GM19043 (cell line): ENCODE data around the gene USP36.
"Not testable (repeated sequence)": the region's sequence is repeated elsewhere in the genome, so short reads cannot be mapped to it uniquely, and the experiment has no call there.

Experiments used
- ATAC-seq: cut with Tn5 transposase; IDR thresholded peaks from one replicate; pipeline ENCODE4 v1.9.1; 2021; ENCODE audit warnings: low read depth; ENCODE audit not compliant: unreplicated experiment

USP36 gene

DNA sequence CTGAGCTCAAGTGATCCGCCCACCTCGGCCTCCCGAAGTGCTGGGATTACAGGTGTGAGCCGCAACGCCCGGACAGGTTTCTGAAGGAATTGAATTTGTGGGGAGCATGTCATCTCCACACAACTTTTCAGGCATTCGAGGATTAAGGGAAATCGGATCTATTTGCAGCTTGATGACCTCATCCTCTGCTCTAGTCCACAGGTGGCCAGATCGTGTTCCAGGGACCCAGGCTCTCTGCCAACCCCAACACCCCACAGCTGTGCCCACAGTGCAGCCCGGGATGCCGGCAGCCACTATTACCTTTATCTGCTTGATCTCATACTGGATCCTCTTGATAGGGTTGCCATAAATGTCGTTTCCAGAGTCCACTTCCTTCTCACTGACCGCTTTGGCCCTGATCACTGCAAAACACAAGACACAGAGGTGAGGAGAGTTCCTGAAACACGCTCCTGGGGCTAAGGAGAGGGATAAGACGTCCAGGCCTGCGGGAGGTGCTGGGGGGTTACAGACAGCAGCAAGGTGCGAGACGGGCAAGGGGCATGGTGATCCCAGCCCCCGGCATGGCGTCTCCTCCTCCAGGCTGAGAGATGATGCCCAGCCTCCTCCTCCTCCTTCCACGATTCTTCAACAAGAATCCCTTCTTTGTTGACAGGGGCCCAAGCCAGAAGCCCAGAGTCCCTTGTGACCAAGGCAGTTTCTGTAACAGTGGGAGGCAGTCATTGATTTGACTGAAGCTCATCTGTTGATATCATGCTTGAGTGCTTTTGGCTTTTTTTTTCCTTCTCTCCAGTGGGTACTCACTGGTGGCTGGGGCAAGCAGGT is 33.1 kb upstream of the USP36 start:
- ATAC-seq, result no peak

DNA sequence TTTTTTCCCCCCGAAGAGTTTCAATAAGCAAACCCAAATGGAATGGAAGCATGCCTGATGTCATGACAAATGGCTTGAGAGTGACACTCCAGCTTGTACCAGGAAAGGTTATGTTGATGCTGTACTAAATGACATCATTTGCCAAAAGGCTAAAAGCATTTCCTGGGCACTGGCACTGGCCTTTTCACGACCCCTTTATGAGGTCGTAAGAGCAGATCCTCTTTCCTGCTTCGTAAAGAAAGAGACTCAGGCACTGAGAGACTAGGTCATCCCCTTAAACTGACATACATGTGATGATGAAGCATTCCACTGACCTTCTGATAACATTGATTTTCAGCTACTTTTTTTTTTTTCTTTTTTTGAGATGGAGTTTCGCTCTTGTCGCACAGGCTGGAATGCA is 31.9 kb upstream of the USP36 start:
- ATAC-seq, result no peak

DNA sequence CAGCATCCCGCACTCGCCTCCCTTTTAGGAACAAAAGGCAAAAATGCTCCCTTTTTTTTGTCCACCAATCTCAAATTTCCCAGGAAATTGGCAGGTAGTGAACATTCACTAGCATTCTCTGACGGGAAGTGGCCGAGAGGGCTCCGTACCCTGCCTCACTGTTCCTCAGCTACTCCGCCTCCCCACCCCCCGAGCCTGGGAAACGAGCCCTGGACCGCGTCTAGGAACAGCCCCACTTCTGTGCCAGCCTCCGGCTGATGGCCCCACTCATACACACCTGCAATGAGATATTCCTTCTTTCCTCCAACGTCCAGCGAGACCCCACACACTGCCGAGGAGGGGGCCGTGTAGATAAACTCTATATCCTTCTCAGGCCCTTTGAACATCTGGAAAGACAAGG is 30.0 kb upstream of the USP36 start:
- ATAC-seq, result no peak

DNA sequence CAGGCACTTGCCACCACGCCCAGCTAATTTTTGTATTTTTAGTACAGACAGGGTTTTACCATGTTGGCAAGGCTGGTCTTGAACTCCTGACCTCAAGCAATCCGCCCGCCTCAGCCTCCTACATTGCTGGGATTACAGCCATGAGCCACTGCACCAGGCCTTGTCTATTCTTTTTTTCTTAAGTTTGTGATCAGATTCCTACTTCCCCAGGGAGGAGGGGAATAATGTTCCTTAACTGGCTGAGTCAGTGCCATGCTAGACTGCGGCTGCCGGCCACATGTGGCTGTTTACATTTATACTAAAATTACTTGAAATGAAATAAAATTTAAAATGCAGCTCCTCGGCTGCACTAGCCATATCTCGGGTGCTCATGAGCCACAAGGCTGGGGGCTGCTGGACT is 27.8 kb upstream of the USP36 start:
- no peak for ATAC-seq

DNA sequence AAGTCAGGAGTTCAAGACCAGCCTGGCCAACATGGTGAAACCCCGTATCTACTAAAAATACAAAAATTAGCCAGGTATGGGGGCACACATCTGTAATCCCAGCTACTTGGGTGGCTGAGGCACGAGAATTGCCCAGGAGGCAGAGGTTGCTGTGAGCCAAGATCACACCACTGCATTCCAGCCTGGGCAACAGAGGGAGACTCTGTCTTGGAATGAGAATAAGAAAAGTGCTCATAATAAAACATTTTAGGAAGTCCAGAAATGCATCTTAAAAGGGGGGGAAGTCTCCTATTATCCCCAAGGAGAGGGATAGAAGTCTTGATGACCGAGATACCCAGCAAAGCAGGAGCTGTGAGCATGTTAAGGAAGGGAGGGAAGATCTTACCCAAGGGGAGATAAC is 26.4 kb upstream of the USP36 start:
- ATAC-seq, result not testable (repeated sequence)

DNA sequence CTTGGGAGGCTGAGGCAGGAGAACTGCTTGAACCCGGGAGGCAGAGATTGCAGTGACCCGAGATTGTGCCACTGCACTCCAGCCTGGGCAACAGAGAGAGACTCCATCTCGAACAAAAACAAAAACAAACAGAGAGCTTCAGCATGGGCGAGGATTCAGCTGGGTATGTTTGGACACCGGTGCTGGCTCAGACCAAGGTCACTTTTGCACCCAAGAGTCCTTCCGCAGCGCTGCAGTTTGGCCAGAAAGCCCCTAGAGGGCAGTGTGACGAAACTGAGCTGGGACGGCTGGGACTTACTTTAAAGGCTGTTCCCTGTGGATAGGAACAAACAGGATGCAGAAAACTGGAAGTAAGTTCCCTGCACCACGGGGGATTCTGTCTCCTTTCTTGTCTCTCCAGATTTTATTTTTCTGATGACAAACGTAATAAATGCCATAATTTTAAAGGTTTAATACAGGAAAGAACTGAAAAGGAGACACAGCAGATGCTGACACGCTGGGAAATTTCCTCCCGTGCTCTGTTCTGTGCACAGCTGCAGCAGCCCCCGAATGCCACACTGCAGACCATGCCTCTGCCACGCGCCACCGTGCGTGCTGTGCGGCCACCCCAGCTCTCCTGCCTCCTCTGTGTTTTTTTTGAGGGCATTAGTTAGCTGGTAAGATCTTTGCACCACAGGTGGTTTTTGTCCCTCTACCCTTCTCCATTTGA is 25.2 kb upstream of the USP36 start:
- ATAC-seq, result no peak

DNA sequence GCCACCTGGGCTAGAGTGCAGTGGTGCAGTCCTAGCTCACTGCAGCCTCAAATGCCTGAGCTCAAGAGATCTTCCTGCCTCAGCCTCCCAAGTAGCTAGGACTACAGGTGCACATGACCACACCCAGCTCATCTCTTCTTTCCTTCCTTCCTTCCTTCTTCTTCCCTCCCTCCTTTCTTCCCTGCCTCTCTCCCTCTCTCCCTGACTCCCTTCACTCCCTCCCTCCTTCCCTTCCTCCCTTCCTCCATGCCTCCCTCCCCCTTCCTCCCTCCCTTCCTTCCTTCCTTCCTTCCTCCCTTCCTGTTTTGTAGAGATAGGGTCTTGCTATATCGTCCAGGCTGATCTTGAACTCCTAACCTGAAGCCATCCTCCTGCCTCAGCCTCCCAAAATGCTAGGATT is 23.5 kb upstream of the USP36 start:
- ATAC-seq, result no peak

DNA sequence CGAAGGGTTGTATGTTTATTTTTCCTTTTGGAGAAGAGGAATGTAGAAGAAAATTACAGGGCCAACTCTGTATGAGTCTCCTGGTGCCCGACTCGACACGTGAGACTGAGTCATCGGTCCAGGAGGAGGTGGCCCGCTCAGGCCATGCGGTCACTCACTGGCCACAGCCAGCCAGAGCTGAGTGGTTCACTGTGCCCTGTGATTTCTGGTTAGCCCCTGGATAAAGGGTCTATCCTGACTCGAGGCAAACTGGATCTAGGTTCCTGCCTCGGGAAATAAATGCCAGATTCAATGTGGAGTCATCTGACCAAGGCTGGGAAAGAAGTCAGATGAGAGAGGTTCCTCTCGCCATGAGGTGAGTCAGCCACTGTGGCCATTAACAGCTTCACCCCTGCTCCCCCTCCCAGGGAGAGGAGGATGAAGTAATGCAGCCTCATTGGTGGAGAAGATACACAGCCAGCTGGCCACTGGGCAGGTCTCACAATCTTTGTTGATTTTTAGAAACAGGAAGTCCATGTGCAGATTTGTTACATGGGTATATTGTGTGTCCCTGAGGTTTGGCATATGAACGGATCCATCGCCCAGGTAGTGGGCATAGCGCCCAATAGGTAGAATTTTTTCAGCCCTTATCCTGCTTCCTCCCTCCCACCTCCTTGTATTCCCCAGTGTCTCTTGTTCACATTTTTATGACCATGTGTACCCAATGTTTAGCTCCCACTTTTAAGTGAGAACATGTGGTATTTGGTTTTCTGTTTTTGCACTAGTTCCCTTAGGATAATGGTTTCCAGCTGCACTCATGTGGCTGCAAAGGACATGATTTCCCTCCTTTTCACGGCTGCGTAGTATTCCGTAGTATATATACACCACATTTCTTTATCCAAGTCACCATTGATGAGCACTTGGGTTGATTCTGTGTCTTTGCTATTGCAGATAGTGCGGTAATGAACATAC is 21.7 kb upstream of the USP36 start:
- no peak for ATAC-seq

DNA sequence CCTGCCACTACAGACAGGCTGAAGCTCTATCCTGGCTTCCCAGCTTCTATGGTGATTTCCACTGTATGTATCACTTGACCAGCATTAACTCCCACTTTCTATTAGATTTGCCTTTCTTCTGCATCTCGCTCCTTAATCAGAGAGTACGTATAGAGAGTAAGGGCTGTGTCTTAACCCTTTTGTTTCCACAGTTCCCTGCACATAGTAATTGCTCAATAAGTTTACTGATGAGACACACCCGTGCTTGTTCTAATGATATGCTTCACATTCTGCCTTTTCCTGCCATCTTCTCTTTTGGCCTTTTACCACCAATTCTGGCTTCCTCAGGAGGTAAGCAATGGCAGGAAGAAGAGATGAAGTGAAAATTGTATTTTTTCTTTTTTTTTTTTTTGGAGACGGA is 20.6 kb upstream of the USP36 start:
- ATAC-seq, result no peak

DNA sequence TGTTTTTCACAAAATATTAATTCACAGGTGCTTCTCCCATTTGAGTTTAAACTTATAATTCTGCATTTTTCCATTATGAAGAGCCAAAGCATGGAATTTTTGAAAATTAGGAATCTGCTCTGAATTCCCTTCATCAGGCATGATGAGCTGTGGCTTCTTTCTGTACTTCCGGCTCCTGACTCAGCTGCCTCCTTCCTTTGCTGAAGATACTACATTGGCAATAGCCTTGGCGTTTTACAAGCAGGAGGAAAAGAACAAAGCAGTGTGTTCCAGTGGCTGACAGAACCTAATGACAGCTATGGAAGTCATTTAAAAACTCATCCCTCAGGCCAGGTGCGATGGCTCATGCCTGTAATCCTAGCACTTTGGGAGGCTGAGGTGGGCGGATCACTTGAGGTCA is 18.4 kb upstream of the USP36 start:
- no peak for ATAC-seq

DNA sequence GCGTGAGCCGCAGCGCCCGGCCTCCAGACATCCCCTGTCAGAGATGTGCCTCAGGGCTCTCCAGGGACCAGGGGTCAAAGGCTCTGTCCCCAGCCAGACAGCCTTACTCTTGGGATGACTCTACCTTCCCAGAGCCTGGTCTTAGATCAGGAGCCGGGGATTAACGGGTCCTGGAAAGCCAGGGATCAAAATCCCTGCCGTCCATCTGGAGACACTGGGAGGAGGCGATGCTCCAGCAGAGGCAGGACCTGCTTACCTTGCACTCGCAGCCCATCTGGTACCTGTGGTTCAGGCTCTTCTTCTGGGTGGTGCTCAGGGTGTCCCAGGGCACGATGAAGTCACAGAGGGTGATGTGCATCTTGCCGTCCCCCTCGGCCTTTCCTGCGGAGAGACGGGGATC is 16.7 kb upstream of the USP36 start:
- ATAC-seq, result no peak

DNA sequence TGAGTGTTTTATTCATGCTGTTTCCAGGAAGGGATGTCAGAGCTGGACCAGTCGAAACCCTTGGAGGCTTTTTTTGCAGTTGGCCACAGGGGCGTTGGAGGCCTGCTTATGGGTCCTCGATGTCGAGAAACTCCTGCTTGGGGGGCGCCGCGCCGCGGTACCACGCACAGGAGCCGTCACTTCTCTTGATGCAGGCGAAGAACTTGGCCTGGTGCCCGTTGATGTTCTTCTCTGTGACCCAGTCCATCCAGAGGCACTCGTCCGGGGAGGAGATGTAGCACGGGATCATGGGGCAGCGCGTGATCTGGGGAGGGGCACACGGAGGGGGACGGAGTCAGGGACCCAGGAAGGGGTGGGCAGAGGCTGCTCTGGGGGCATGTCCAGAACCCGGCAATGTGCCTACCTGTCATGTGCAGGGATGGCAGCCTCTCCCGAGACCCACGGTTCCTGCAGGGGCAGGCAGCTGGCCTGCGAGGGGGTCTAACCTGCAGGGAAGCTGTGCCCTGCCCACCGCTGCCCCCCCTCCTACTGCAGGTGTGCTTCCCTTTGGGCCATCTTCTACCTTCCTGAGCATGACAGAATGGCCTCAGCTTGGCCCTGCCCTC is 15.0 kb upstream of the USP36 start:
- ATAC-seq, result no peak

DNA sequence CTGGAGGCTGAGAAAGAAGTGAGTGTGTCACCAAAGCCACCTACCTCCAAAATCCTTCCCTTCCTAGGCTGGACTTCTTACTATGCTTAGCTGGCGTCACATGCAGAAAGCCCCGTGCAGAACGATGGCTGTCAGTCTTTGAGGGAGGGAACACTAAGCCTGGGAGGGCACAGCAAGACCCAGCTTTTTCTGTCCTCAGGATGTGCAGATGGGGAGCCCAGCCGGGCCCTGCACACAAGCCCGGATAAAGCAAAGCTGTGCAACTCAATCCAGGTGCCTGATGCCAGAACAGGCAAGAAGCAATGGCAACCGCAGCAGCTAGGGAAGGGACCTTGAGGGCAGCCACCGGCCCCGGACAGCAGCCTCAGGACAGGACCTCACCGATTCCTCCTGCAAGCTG is 13.9 kb upstream of the USP36 start:
- ATAC-seq, result no peak

DNA sequence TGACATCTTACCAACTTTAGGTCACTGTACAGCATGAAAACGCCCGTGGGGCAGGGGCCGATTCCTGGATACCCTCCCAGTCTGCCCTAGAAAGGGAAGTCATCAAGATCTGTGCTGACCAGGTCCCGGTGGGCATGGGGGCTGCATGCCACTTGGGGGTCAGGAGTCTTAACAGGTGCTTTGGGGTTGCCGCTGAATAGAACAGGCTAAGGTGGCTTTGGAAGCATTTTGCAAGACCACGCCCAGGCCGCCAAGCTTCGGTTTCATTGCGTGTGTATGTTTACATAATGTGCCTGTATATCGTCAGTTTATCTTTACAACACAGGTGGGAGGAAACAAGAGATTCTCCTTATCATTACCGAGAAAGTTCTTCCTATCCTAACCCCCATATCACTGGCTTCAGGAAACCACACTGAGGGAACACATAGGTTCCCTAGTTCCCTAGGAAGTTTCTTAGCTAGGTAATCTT is 13.3 kb upstream of the USP36 start:
- no peak for ATAC-seq

DNA sequence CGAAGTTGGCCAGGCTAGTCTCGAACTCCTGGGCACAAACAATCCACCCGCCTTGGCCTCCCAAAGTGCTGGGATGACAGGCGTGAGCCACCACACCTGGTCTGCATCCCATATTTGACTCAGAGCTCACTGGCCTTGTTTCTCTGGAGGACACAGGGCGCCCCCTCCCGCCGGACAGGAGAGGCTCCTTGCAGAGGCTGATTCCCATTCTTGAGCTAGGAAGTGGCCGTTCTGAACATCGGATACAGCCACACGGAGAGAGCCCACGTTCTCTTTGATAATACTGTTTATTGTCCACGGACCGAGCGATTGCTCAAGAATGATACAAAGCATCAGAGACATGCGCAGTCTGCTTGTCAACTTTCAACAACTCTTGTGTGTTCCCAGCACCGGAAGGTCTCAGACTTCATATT is 12.1 kb upstream of the USP36 start:
- no peak for ATAC-seq

DNA sequence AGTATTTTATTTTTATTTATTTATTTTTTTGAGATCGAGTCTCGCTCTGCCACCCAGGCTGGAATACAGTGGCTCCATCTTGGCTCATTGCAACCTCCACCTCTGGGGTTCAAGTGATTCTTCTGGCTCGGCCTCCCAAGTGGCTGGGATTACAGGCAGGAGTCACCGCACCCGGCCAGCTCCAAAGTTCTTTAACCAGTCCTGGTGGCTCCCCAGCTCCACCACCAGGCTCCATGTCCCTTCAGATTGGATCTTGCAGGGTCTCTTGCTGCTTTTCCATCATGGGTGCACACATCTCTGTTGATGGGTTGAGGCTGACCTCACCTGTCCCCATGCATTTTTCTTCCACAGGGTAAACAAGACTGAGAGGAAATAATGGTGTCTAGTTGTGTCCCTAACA is 8.4 kb upstream of the USP36 start:
- no peak for ATAC-seq

DNA sequence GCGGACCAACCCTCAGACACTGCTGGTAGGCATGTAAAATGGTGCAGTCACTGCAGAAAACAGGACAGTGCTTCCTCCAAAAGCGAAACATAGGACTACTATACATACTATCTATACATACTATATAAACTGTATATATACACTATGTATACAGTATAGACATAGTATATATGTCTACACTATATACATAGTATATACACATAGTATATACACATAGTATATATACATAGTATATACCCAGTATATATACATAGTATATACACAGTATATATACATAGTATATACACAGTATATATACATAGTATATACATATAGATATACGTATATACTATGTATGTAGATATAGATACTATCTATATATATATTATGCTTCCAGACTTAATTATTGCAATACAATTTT is 6.4 kb upstream of the USP36 start:
- ATAC-seq, result no peak

DNA sequence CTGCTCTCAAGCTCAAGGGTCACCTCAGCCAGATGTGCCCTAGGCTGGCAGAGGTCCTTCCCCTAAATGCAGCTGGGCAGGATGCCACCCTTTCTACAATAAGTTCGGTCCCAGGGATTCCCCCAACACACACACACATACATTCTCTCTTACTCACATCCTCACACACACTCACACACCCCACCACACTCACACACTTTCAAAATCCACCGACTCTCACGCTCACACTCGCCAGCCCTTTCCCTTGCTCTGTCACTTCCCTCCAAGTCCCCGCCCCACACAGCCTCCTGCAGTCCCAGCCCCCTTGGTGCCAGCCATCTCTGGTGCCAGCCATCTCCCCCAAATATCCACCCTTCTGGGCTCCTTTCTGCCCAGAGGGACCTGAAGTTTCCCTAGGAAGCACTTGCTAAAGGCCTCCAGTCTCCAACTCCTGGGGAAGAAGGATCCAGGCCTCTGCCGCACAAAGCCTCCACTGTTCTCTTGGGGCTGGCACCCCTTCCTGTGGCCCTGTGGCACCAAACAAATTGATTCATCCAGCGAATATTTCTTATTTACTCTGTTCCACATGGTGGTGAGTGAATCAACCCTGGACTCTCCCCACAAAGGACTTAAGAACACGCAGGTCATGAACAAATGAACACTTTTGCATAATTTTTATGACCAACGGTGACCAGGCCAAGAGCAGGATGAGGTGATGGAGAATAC is 3.8 kb upstream of the USP36 start:
- ATAC-seq, result no peak

DNA sequence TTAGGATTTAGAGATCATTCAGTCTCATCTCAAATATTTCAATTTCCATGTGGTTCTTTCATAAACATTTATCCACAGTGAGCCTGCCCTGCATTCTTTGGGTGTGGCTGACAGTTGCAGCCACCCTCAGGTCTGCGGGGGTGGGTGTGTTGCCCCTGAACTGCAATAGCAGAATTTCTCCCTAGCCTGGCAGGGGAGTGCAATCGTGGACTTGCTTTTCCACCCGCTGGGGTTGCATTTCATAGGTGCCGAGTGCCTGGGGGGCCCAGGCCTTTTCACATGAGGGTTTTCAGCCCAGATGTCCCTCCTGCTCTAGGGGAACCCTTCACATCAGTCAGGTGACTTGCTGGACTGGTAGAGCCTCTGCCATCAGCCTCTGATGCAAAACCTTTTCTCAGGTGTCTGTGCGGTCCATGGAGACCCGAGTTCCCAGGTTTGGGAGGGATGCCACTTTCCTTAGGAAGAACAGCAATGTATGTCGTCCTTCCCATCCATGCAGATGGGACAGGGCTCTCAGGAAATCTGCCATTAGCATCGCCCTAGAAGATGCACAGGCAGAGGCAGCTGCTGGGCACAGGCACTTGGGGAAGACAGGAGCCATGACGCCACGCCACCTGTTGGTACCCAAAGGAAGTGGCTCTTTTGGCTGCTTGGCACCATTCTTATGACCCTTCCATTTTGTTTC is 2.4 kb upstream of the USP36 start:
- ATAC-seq, result no peak

DNA sequence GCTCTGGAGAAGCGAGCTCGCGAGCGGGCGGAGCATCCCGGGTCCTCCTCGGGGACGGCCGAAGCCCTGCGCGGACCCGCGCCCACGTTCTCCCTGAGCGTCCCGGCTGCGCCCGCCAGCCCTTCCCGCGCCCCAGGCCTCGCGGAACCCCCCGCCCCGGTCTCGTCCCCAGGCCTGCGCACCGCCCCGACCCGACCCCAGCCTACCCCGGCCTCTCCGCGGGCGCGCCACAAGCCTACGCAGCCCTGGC is 159 bp downstream of the USP36 start:
- ATAC-seq, result no peak
